HG03066 (cell line): ENCODE measurements around the gene ZBTB34.
A peak's percentile ranks its signal among the peaks of the same experiment; 100 is the strongest.

ENCODE experiments used
- ATAC-seq: cut with Tn5 transposase; IDR thresholded peaks from one replicate; pipeline ENCODE4 v1.9.1; 2021; ENCODE audit warnings: low read depth; ENCODE audit not compliant: unreplicated experiment

Gene ZBTB34

DNA sequence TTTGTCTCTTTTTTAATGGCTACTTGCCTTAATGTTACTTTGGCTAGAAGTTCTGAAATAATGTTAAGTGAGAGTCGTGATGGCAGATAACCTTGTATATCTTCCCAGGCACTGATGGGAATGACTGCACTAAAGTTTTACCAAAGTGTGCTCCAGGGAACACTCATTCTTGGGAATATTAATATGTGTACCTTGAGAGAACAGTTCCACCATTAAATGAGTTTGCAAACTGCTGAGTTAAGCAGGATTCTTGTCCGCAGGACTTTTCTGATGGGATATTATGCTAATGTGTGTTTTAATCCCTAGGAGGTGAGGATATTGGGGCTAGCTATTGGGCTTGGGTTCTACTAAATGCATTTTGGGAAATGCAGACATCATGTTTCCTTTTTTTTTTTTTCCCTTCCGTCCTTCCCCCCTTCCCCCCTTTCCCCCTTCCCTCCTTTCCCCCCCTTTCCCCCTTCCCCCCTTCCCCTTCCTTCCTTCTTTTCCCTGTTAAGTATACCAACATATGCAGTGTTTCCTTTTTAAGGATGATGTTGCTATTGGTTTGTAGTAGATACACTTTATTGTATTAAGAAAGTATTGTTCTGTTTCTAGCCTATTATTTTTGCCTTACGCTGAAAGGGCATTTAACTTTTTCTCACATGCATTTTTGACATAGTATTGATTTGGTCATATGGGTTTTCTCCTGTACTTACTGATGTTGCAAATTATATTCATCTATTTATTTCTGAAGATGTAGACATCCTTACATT, 15.5 kb downstream of the ZBTB34 start:
- no peak for ATAC-seq

DNA sequence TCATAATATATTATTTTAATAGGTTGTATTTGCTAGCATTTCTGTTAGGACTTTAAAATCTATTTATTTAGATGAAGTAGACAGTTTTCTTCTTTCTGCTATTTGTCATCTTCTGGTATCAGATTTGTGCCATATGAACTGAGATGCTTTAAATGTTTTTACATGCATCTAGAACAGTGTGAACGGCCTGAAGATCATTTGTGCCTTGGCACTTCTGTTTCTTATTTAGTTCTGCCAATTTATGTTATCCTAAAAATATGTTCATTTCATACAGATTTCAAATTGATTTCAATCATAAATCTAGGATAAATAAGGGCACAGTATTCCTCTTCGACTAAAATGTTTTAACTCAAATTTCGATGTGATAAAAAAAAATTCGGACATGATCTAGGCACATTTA, 16.1 kb downstream of the ZBTB34 start:
- ATAC-seq: no peak

DNA sequence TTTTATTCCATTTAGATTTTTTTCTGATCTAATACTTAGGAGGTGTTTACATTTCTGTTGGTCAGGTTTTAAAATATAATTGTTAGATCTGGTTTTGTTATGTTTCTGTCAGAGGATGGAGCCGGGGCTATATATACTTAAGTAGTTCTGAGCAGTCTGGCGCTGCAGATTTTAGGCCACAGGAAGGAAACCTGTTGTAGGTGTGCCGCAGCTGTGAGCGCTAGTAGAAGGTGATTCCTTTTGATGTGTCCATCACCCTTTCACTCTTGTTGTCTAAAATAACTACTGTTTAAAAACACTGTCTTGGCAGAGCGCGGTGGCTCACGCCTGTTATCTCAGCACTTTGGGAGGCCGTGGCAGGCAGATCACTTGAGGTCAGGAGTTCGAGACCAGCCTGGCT, 17.0 kb downstream of the ZBTB34 start:
- ATAC-seq: no peak

DNA sequence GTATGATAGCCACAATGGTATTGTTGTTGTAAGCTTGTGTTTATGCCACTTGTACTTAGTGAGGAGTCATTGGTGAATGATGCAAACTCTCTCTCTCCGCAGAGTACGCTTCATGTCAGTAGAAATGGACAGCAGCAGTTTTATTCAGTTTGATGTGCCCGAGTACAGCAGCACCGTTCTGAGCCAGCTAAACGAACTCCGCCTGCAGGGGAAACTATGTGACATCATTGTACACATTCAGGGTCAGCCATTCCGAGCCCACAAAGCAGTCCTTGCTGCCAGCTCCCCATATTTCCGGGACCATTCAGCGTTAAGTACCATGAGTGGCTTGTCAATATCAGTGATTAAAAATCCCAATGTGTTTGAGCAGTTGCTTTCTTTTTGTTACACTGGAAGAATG, 18.8 kb downstream of the ZBTB34 start:
- ATAC-seq: no peak

- no peak for ATAC-seq
These were observed 19.9 kb downstream of the ZBTB34 start for GRCh38 chr9:126880226-126880946.

- no peak for ATAC-seq
These were observed 20.5 kb downstream of the ZBTB34 start for GRCh38 chr9:126880947-126881332.

DNA sequence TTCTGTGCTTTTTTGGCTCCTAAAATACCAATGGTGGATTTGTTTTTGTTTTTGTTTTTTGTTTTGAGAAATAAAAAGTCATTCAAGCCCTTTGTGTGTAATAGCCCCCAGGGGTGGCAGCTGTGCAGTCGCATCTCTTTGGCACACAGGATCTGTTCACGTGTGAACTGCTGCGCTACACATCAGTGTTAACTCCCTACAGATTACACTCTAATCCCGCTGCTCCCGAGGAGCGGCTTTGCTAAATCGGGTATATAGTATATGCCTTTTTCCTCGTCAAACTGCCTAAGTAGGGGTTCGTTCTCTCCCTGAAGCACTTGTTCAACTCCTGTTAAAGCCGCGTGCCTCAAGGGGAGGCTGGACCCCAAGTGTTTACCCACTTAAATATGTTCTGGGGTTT, 22.3 kb downstream of the ZBTB34 start:
- no peak for ATAC-seq

DNA sequence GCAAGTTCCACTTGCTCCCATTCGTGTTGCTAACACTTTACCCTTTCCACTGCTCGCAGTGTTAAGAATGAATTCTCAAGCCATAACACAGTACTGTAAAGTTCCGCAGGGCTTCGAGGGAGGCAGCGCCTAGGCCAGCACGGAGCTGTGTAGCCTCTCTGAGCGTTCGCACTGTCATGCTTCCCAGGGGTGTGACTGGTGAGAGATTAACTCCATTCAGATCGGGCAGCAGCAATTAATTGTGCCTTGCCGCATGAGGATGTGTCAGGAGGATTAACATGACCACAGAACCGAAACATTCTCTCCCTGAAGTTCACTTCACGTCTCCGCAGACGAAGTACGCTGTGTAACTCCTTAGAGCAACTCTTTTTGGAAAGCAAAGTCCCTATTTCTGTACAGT, 23.2 kb downstream of the ZBTB34 start:
- ATAC-seq: no peak

DNA sequence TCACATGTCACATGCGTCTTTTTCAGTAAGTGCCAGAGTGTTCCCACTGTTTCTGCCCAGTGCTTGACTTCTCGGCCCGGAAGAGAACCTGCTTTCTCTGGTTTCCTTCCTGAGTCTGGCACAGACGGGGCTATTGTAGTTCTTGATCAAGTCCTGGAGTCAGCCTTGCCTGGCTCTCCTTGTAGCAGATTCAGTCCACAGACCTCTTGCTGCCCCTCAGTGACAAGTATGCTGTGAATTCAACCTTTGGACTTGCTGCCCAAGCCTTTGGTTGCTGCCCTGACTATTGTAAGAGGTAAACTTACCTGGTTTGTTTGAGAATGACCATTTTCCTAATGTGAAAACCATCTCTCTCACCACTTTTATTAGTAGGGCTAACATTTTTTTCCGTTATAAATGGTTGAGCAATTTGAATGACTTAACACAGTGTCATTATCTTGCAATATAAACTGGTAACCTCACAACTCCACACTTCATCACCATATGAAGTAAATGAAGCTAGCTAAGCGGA, 24.7 kb downstream of the ZBTB34 start:
- ATAC-seq: no peak

- no peak for ATAC-seq
These were observed 25.8 kb downstream of the ZBTB34 start for GRCh38 chr9:126886034-126886822.

DNA sequence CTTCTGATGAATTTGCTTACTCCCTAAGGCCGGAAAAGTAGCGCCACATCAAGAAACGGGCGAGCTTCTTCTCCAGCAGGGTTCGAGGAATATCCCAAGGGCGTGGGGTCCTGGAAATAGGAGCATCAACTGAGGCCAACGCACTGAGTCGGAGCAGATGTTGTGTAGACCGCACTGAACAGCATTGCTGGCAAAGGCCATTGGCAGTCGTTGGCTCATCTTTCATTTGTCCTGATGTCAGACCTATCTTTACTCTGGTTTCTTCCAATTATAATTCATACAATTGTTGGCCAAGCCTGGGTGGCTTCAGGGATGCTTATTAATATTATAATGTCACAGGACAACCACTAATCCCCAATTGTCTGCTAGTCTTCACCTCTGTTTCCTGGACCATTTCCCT, 26.5 kb downstream of the ZBTB34 start:
- no peak for ATAC-seq

GRCh38 chr9:126891676-126892075, 31.2 kb downstream of the ZBTB34 start:
- no peak for ATAC-seq

GRCh38 chr9:126893079-126893478, 32.6 kb downstream of the ZBTB34 start:
- ATAC-seq: no peak

DNA sequence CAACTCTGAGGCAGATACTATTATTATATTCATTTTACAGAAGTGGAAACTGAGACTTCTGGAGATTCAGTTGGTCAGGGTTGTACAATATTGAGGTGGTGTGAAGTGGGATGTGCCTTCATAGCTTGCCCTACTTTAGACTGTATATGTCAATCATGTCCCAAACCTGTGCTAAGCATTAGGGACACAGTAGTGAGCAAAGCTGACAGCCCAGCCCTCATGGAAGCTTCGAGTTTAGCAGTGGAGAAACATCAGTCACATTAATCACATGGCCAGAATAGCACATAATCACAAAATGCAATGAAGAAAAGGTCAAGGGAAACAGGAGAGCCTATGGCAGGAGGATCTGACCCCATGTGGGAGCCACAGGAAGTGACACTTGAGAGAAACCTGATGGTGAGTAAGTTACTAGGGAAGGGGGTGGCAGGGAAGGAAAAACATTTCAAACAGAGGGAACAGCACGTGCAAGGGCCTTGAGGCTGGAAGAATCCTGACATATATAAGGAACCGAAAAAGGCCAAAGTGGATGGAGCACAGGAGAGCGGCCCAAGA, 33.7 kb downstream of the ZBTB34 start:
- ATAC-seq: no peak

DNA sequence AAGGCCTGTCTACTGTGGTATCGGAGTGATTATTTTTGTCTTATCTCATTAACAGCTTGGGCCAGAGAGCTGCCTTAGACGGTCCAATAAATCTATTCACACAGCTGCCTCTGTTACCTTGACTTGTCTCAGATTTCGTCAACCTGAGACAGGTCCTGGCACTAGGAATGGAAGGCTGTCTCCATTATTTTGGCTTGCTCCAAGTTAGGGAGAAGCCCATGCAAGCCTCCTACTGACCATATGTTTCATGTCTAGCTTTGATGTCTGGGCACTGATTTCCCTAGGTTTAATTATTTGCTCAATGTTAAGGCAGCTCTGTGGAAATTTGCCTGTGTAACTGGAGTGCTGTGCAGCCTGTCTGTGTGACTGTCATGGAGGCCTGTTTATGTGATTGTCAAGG, 41.8 kb downstream of the ZBTB34 start:
- ATAC-seq: no peak

DNA sequence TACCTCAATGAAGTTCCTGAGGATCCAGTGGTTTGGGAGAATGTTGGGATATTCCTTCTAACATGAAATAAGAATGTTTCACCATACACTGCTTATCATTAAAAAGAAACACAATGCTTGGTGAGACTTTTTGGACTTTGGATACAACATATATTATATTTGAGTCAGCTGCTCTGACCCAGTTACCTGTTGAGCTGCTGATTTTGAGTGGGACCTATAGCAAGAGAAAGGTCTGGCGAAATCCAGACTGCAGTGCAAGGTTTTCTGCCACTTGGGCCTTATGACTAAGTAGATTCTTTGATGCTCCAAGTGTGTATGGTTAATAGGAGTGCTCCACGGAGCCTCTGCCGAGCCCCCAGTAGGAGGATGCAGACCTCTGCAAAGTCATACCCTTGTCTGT, 44.1 kb downstream of the ZBTB34 start:
- no peak for ATAC-seq

- ATAC-seq: no peak
These were observed 45.7 kb downstream of the ZBTB34 start for GRCh38 chr9:126906091-126906490.

GRCh38 chr9:126907058-126907457, 46.6 kb downstream of the ZBTB34 start:
- no peak for ATAC-seq

DNA sequence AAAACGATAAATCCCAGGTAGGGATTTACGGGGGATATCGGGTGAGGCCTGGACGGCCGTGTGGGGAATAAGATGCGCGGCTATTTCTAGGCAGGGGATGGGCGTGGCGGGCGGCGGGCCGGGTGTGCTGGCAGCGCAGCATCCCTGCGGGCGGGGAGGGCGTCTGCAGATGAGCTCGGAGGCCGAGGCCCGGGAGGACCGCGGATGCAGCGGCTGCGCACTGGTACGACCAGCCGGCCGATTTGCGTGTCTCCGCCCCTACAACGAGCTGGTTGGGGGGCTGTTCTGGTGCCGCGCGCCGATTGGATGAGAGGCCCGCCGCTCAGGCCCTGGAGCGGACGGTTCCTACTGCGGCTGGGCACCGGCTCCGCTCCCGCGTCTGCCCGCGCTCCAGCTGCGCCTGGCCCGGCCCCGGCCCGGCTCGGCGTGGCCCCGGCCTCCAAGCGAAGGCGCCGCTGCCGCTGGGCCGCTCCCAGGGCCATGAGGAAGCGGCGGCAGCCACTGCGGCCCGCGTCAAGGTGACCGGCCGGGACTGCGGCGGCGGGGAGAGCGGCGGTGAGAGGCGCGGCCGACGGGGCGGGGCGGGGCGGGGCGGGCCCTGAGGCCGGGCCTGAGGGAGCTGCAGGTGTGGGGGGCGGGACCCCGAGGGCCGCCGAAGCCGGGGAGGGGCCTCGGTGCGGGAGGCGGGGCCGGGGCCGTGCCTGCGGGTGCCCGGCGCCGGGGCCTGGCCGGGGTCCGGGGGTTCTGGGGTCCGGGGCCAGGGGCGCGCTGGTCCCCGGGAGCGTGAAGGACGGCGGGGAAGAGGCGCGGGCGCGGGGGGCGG, 54.2 kb downstream of the ZBTB34 start, which contains the start of gene RALGPS1:
Gene RALGPS1 (plus strand): TSS at position 325 of the 823 bp plus-strand sequence. CDS start 47,508 bp downstream, outside the sequence.
- ATAC-seq: peak; percentile 98

DNA sequence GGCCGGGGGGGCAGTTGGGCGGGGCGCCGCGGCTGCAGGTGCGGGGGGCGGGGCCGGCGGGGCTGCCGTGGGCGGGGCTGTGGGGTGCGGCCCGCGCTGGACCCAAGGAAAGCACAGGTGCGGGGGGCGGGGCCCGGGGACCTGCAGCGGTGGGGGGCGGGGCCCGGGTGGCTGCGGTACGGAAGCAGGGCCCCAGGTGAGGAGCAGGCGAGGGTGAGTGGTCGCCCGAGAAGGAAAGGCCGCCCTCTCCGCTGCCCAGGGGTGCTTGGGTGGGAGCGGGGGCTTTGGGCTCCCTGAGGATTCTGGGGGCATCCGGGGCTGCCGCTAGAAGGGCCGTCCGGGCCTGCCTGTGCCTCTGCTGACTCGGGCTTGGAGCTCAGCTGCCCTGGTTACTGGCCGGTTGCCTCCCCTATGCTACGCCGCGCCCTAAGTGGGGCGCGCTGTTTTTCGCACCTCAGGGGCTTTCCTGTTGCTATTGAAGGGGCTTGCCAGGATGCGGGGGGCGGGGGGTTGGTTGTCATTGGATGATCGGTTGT, 54.9 kb downstream of the ZBTB34 start:
- ATAC-seq: no peak
